Mucosa of descending colon (tissue), 3 donors: ENCODE data around the gene WRNIP1. TPM values are rescaled to one million over a fixed set of nuclear protein-coding genes. Genes with fewer than 3 reads are reported as not detected.

Source experiments
- ATAC-seq: fragments of 200-7000 bp; cut with Tn5 transposase; one replicate; pipeline ENCODE4 v1.9.1; 2020; ENCODE audit warnings: mild to moderate bottlenecking, moderate library complexity
- DNase-seq, 3 donors: peaks; one replicate each; pipeline ENCODE4 v3.0.0-alpha.2; 2020
- H3K36me3 ChIP-seq: fragments of 200-600 bp; one replicate; pipeline ENCODE4 v1.8.0; 2021; ENCODE audit warnings: low read depth, mild to moderate bottlenecking
- H3K4me1 ChIP-seq: fragments of 200-600 bp; one replicate; pipeline ENCODE4 v1.8.0; 2021; ENCODE audit warnings: low read depth, mild to moderate bottlenecking
- H3K4me3 ChIP-seq: fragments of 200-600 bp; one replicate; pipeline ENCODE4 v1.8.0; 2021; ENCODE audit warnings: mild to moderate bottlenecking
- H3K9me3 ChIP-seq: fragments of 200-600 bp; one replicate; pipeline ENCODE4 v1.8.0; 2021; ENCODE audit warnings: mild to moderate bottlenecking
- CTCF ChIP-seq: fragments of 200-600 bp; IDR thresholded peaks from one replicate; pipeline ENCODE4 v1.8.0; 2022; ENCODE audit warnings: antibody characterized with exemption, mild to moderate bottlenecking
- intact Hi-C, 2 donors: fragments of 100-400 bp; cut with DNase I in 1 of 2; cut with micrococcal nuclease in 1 of 2; formaldehyde crosslinking; loops; one replicate each; pipeline versions ENCODE4 v1.11.0 to v1.11.1; 2022; cut with DNase I, micrococcal nuclease
- total RNA-seq, 3 donors: library from RNA; stranded (reverse); fragmentation: NEBNext Ultra II Directional in 2 of 3; extraction: Animal tissue kit (Norgen Biotek cat#: 25700) in 2 of 3; gene quantifications; one replicate each; pipeline versions ENCODE4 v1.2.1 to v1.2.4, GENCODE V29; 2021 to 2023
- donor health status: DM: no; HTN: no; CAD: no; lungs with moderate emphysema.
- donor health status: DM: no; HTN: no; CAD: no.
- donor health status: DM: no; HTN: yes; CAD: no.

The WRNIP1 gene
- total RNA-seq, 3 donors from 2014 or later: 39.0 to 41.1 (median 39.7) TPM

DNA sequence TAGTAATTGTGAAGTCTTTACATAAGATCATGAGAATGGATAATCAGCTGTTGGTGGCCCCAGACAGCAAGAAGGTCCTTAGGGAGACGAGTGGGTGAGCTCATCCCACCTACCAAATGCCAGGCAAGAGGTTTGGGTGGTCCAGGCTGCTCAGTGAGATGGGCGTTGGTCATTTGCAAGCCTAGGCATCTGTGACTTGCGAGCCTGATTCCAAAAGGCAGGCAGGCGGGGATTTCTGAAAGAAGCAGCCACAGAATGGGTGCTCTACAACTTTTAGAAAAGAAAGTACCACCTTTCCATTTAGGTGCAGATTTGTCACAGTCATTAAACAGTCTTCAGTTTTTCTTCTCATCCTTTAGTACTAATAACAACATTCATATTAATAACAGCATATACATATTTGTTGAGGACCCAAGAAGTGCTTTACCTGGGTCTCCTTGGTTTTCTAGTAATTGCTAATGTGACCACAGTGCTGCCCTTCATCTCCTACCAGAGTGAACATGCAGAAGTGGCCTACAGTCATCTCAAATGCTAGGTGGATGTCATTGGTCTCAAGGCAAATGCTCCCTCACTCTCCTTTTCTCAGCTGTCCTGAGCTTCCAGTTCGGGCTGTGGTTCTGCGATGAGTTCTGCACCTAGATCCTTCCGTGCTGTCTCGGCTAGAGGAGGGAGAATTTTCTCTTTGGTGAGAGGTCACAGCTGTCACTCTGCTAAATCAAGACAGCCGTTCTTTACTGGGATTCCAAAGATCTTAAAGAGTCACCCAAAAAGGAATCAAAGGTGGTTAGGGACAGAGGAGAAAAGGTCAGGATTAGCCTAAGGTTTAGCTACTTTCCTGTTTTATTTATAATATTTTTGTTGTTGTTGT, 2.7 kb downstream of the WRNIP1 start:
- TF ChIP-seq CTCF: no peak
- no peak for DNase-seq
- H3K4me3 ChIP-seq: no peak overlapping the region
- H3K4me1 ChIP-seq: peaks cover 23% of the 10 kb centered on the region
- intact Hi-C loops: no loop called here
- no peak for ATAC-seq
- no peaks in the 10 kb centered on the region for H3K9me3 ChIP-seq
- no peaks in the 10 kb centered on the region for H3K36me3 ChIP-seq

- peaks cover 23% of the 10 kb centered on the region for H3K4me1 ChIP-seq
- no peak for TF ChIP-seq CTCF
- intact Hi-C loops: no loop called here
- no peak for ATAC-seq
- H3K4me3 ChIP-seq: no peak overlapping the region
- no peaks in the 10 kb centered on the region for H3K9me3 ChIP-seq
- no peaks in the 10 kb centered on the region for H3K36me3 ChIP-seq
- DNase-seq: no peak
These were observed 3.5 kb downstream of the WRNIP1 start for GRCh38 chr6:2768696-2769095.

DNA sequence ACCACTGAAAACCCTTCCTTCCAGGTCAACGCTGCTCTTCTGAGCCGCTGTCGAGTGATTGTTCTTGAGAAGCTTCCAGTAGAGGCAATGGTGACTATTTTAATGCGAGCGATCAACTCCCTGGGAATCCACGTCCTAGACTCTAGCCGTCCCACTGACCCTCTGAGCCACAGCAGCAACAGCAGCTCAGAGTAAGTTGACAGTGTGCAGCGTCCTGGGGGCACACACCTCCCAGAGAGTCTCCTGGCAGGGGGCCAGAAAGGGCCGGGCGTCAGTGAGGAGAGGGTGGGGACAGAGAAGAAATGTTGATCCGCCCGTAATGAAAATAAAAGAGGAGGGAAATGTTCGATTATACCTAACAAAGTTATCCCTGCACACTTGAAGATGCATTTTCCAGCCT, 5.0 kb downstream of the WRNIP1 start:
- no peaks in the 10 kb centered on the region for H3K36me3 ChIP-seq
- ATAC-seq: no peak

GRCh38 chr6:2771079-2771478, 5.9 kb downstream of the WRNIP1 start:
- ATAC-seq (no peak), DNase-seq (no peak)
- intact Hi-C loops: no loop called here
- no peaks in the 10 kb centered on the region for H3K9me3 ChIP-seq
- no peaks in the 10 kb centered on the region for H3K36me3 ChIP-seq
- no peak overlapping the region for H3K4me3 ChIP-seq
- peaks cover 19% of the 10 kb centered on the region for H3K4me1 ChIP-seq
- no peak for TF ChIP-seq CTCF

More for the DNA sequence above, 5.0 kb downstream of the WRNIP1 start:
- intact Hi-C loops: no loop called here
- H3K9me3 ChIP-seq: no peaks in the 10 kb centered on the region
- peaks cover 19% of the 10 kb centered on the region for H3K4me1 ChIP-seq
- peak in 1 of 3 donors; percentile 47 for DNase-seq
- H3K4me3 ChIP-seq: no peak overlapping the region
- no peak for TF ChIP-seq CTCF

GRCh38 chr6:2772840-2773239, 7.6 kb downstream of the WRNIP1 start:
- Histone ChIP-seq H3K36me3 (no peaks in the 10 kb centered on the region), H3K9me3 (no peaks in the 10 kb centered on the region), H3K4me1 (peaks cover 8% of the 10 kb centered on the region), H3K4me3 (no peak overlapping the region)
- intact Hi-C loops: no loop called here
- DNase-seq (no peak), ATAC-seq (no peak)
- TF ChIP-seq CTCF: no peak
